GM19025 (cell line): ENCODE measurements around the gene RPRD2.
"Not testable (repeated sequence)": the region's sequence is repeated elsewhere in the genome, so short reads cannot be mapped to it uniquely, and the experiment has no call there.

Source experiments
- ATAC-seq: cut with Tn5 transposase; IDR thresholded peaks from one replicate; pipeline ENCODE4 v1.9.1; 2021; ENCODE audit warnings: mild to moderate bottlenecking, low read depth, moderate library complexity; ENCODE audit not compliant: unreplicated experiment

Gene RPRD2

GRCh38 chr1:150388241-150388640 lies 24.3 kb downstream of the RPRD2 start:
- ATAC-seq: no peak

- no peak for ATAC-seq
Observed at GRCh38 chr1:150389650-150390049, 25.7 kb downstream of the RPRD2 start.

- ATAC-seq: no peak
Observed at GRCh38 chr1:150392627-150393026, 28.7 kb downstream of the RPRD2 start.

- not testable (repeated sequence) for ATAC-seq
Observed at GRCh38 chr1:150395115-150395514, 31.2 kb downstream of the RPRD2 start.

- no peak for ATAC-seq
Observed at GRCh38 chr1:150397392-150398032, 33.6 kb downstream of the RPRD2 start.

GRCh38 chr1:150404465-150404864 lies 40.5 kb downstream of the RPRD2 start:
- no peak for ATAC-seq

- no peak for ATAC-seq
Observed at GRCh38 chr1:150405660-150406059, 41.7 kb downstream of the RPRD2 start.

- no peak for ATAC-seq
Observed at GRCh38 chr1:150406483-150406882, 42.5 kb downstream of the RPRD2 start.

GRCh38 chr1:150407330-150407729 lies 43.4 kb downstream of the RPRD2 start:
- ATAC-seq: no peak

GRCh38 chr1:150408800-150409199 lies 44.9 kb downstream of the RPRD2 start:
- ATAC-seq: no peak

GRCh38 chr1:150409504-150410362 lies 45.8 kb downstream of the RPRD2 start:
- ATAC-seq: no peak

GRCh38 chr1:150410582-150411101 lies 46.7 kb downstream of the RPRD2 start:
- ATAC-seq: no peak

GRCh38 chr1:150414592-150414991 lies 50.6 kb downstream of the RPRD2 start:
- no peak for ATAC-seq

- no peak for ATAC-seq
Observed at GRCh38 chr1:150415800-150416199, 51.9 kb downstream of the RPRD2 start.

GRCh38 chr1:150420560-150421265 lies 56.8 kb downstream of the RPRD2 start:
- no peak for ATAC-seq

GRCh38 chr1:150422541-150422940 lies 58.6 kb downstream of the RPRD2 start:
- ATAC-seq: no peak

GRCh38 chr1:150429805-150430204 lies 65.9 kb downstream of the RPRD2 start:
- no peak for ATAC-seq

- no peak for ATAC-seq
Observed at GRCh38 chr1:150441121-150441520, 77.2 kb downstream of the RPRD2 start.

GRCh38 chr1:150444232-150444631 lies 80.3 kb downstream of the RPRD2 start:
- no peak for ATAC-seq

- ATAC-seq: no peak
Observed at GRCh38 chr1:150456146-150456647, 92.2 kb downstream of the RPRD2 start.

GRCh38 chr1:150464422-150464826 lies 100.5 kb downstream of the RPRD2 start:
- ATAC-seq: no peak
